Prostate gland (tissue), 2 donors: ENCODE results near the gene ZMIZ1. TPM values are rescaled to one million over a fixed set of nuclear protein-coding genes. Genes with fewer than 3 reads are reported as not detected.

Experiments
- DNase-seq: peaks from one replicate; pipeline ENCODE4 v3.0.0-alpha.2; 2019; ENCODE audit warnings: low spot score
- H3K27ac ChIP-seq, 2 donors: fragments of 200-600 bp; sonication (generic); 2 replicates each; pipeline ENCODE4 v1.5.1; 2017 to 2019
- H3K27me3 ChIP-seq: fragments of 200-600 bp; sonication (generic); replicated peaks from 2 replicates; pipeline ENCODE4 v1.5.1; 2019; ENCODE audit not compliant: insufficient read depth
- H3K36me3 ChIP-seq, 2 donors: fragments of 200-600 bp; sonication (generic); 1 replicate in 1 of 2; 2 replicates in 1 of 2; pipeline versions ENCODE4 v1.5.1 to v1.8.1; 2017 to 2019
- H3K4me1 ChIP-seq: fragments of 200-600 bp; sonication (generic); replicated peaks from 2 replicates; pipeline ENCODE4 v1.5.1; 2019
- H3K4me3 ChIP-seq, 2 donors: fragments of 200-600 bp; sonication (generic); 2 replicates each; pipeline ENCODE4 v1.5.1; 2017 to 2019
- H3K9me3 ChIP-seq: fragments of 200-600 bp; sonication (generic); 2 replicates; pipeline ENCODE4 v1.5.1; 2017
- POLR2A ChIP-seq: fragments of 450-650 bp; IDR thresholded peaks from one replicate; pipeline ENCODE4 v1.6.1; 2016; ENCODE audit warnings: antibody characterized with exemption, mild to moderate bottlenecking
- POLR2AphosphoS5 ChIP-seq: sonication (generic); formaldehyde crosslinking; IDR thresholded peaks from one replicate; pipeline ENCODE4 v1.6.1; 2017; ENCODE audit warnings: antibody characterized with exemption
- WGBS: methylation state at CpG from one replicate; pipeline ENCODE4 v1.1.5; 2018; 5-methylcytosine and 5-hydroxymethylcytosine counted together
- intact Hi-C: fragments of 100-400 bp; cut with DNase I; formaldehyde crosslinking; loops from one replicate; pipeline ENCODE4 v1.14.2; 2022
- total RNA-seq, 2 donors: library from RNA; depleted of rRNA; stranded (reverse); fragments of >200 nt; gene quantifications; one replicate each; pipeline ENCODE4 v1.1.0, GENCODE V29; 2016
- TF ChIP-seq, protein P1 (sequence below), 4 experiments: fragments of 200-600 bp in 2 of 4; fragments of 450-650 bp in 2 of 4; sonication (generic) in 2 of 4; IDR thresholded peaks; 1 replicate in 3 of 4; 2 replicates in 1 of 4; pipeline ENCODE4 v1.5.1; 2016 to 2019; ENCODE audit warnings: antibody characterized with exemption in 4 of 4, mild to moderate bottlenecking in 2 of 4, moderate library complexity in 2 of 4

Gene ZMIZ1
- total RNA-seq, 2 donors from 2014 or later = 69.6 to 78.5 TPM

DNA sequence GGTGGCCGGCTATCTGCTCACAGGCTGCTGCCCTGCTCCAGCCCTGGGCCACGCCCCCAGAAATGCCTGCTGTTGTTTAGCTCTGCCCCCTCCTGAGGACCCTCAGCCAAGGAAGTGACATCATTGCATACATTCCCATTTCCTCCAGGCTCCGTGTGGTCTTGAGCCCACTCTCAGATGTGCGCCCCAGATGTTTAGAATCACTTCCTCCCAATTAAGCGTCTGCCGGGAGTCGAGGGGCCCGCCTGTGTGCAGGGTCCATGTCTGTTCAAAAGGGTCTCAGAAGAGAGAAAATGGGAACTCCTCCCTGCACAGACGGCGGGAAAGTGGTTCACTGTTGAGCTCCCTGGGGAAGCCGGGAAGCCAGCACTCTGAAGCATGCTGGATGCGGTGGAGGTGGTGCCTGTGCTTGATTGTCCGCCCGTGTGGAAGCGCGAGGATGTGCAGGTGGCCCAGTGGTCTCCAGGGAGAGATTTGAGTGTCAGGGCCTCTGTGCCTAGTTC lies 161.6 kb downstream of the ZMIZ1 start:
- intact Hi-C loops = no loop called here
- no peaks in the 10 kb centered on the region for H3K9me3 ChIP-seq
- no peak overlapping the region for H3K27ac ChIP-seq

DNA sequence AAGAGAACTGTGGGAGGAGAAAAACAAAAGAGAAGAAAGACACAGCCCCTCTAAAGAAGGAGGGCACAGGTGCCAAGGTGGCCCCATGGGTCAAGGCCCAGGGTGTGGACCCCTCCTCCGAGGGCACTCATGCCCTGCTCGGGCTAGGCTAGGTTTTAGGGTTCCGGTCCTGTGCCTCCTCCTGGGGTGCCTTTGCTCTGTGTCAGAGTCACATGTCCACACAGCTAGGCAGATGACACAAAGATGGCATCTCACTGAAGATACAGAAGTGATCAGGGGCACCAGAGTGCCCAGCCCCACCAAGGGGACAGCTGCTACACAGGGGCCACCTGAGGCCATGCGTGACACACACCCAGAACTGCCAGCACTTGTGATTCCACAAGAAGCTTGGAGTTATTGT lies 162.1 kb downstream of the ZMIZ1 start:
- Histone ChIP-seq H3K27me3 (no peaks in the 10 kb centered on the region), H3K9me3 (no peaks in the 10 kb centered on the region), H3K36me3 (no peaks in the 10 kb centered on the region), H3K4me3 (no peak overlapping the region), H3K4me1 (peaks cover 5% of the 10 kb centered on the region), H3K27ac (no peak overlapping the region)
- intact Hi-C loops = no loop called here
- DNase-seq = no peak
- TF ChIP-seq, protein P1, sequence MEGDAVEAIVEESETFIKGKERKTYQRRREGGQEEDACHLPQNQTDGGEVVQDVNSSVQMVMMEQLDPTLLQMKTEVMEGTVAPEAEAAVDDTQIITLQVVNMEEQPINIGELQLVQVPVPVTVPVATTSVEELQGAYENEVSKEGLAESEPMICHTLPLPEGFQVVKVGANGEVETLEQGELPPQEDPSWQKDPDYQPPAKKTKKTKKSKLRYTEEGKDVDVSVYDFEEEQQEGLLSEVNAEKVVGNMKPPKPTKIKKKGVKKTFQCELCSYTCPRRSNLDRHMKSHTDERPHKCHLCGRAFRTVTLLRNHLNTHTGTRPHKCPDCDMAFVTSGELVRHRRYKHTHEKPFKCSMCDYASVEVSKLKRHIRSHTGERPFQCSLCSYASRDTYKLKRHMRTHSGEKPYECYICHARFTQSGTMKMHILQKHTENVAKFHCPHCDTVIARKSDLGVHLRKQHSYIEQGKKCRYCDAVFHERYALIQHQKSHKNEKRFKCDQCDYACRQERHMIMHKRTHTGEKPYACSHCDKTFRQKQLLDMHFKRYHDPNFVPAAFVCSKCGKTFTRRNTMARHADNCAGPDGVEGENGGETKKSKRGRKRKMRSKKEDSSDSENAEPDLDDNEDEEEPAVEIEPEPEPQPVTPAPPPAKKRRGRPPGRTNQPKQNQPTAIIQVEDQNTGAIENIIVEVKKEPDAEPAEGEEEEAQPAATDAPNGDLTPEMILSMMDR (IDR thresholded peaks at IDR 0.05) = no peak
- TF ChIP-seq POLR2A = no peak
- TF ChIP-seq POLR2AphosphoS5 = no peak
- 90% methylated on average over 4 of the region's 4 CpGs for WGBS

More for the DNA sequence above, 161.6 kb downstream of the ZMIZ1 start:
- TF ChIP-seq POLR2AphosphoS5 (no peak), POLR2A (no peak)
- TF ChIP-seq, protein P1 (IDR thresholded peaks at IDR 0.05) = no peak
- WGBS = 69% methylated on average over 16 of the region's 16 CpGs
- H3K4me1 ChIP-seq = peaks cover 5% of the 10 kb centered on the region
- no peaks in the 10 kb centered on the region for H3K27me3 ChIP-seq
- no peaks in the 10 kb centered on the region for H3K36me3 ChIP-seq
- H3K4me3 ChIP-seq = no peak overlapping the region
- no peak for DNase-seq

GRCh38 chr10:79231908-79232307 lies 163.1 kb downstream of the ZMIZ1 start:
- Histone ChIP-seq H3K27ac (no peak overlapping the region), H3K9me3 (no peaks in the 10 kb centered on the region), H3K4me1 (no peaks in the 10 kb centered on the region), H3K27me3 (no peaks in the 10 kb centered on the region), H3K36me3 (no peaks in the 10 kb centered on the region), H3K4me3 (no peak overlapping the region)
- no peak for DNase-seq
- intact Hi-C loops = no loop called here
- TF ChIP-seq POLR2AphosphoS5 (no peak), POLR2A (no peak)
- TF ChIP-seq, protein P1 (IDR thresholded peaks at IDR 0.05) = no peak
- 78% methylated on average over 3 of the region's 3 CpGs for WGBS

GRCh38 chr10:79232864-79233263 lies 164.1 kb downstream of the ZMIZ1 start:
- no peak for DNase-seq
- intact Hi-C loops = no loop called here
- Histone ChIP-seq H3K4me3 (no peak overlapping the region), H3K36me3 (no peaks in the 10 kb centered on the region), H3K9me3 (no peaks in the 10 kb centered on the region), H3K27me3 (no peaks in the 10 kb centered on the region), H3K27ac (no peak overlapping the region), H3K4me1 (no peaks in the 10 kb centered on the region)
- WGBS = 81% methylated on average over 3 of the region's 3 CpGs
- TF ChIP-seq POLR2A = no peak
- TF ChIP-seq POLR2AphosphoS5 = no peak
- TF ChIP-seq, protein P1 (IDR thresholded peaks at IDR 0.05) = no peak
